ENCODE results near the gene PLCXD3. TPM values are rescaled to one million over a fixed set of nuclear protein-coding genes. Genes with fewer than 3 reads are reported as not detected.

Gene PLCXD3
- total and polyA plus RNA-seq, 9 of the 15 experiments (the other 6 are each of a cell fraction or from before 2014, with no cell fraction given), result not detected

DNA sequence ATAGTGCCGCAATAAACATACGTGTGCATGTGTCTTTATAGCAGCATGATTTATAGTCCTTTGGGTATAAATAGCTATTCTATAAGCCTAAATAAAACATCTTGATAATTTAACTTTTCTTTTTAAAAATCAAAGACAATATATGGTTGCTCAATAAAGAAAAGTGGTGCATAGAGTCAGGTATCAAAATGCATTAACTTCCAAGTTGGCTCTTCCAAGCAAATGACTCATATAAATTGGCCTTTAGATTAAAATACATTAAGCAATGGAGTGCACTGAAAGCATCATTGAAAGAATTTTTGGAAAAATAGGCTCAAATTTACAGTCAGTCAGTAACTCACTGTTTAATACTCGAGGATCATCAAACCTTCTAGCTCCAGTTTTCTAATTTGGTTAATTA lies 106.6 kb downstream of the PLCXD3 start (continued):
- TF ChIP-seq, protein P1, sequence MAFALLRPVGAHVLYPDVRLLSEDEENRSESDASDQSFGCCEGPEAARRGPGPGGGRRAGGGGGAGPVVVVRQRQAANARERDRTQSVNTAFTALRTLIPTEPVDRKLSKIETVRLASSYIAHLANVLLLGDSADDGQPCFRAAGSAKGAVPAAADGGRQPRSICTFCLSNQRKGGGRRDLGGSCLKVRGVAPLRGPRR (CRISPR knock-in tag; IDR thresholded peaks at IDR 0.05), result no peak
- no peak for TF ChIP-seq CEBPB (tag; IDR thresholded peaks at IDR 0.05)

DNA sequence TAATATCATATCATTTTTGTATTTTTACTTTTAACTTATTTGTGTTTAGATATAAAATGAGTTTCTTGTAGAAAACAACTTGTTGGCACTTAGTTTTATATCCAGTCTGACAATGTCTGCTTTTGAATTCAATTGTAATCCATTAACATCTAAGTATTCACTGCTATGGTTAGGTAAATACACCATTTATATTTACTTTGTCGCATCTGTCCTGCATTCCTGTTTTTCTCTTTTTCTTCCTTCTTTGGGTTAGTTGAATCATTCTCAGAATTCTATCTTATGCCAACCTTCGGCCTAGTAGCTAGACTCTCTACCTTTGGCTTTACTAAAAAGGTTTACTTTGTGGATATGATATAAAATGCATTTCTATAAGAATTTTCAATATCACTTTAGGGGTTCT lies 107.6 kb downstream of the PLCXD3 start:
- CTCF ChIA-PET (ENCODE audit: low intra/inter-chr PET ratio), result no interaction called here
- Histone ChIP-seq H3K4me1 (replicated peaks in 1 of 2; ENCODE audit: control insufficient read depth in 2 of 2, insufficient read depth in 2 of 2, low read length in 2 of 2) (no peaks in the 10 kb centered on the region), H3K9ac (ENCODE audit: insufficient read depth in 1 of 2, low read depth in 2 of 2, low read length in 2 of 2) (no peak overlapping the region), H3K4me3 (no peak overlapping the region), H3K36me3 (ENCODE audit: control insufficient read depth, insufficient read depth, low read length) (no peaks in the 10 kb centered on the region), H3K79me2 (ENCODE audit: control insufficient read depth, insufficient read depth, low read length) (no peaks in the 10 kb centered on the region), H3K9me3 (replicated peaks; ENCODE audit: control insufficient read depth, insufficient read depth, low read depth, low read length) (no peaks in the 10 kb centered on the region; the same call in 1 of the 2 replicates), H4K20me1 (replicated peaks; ENCODE audit: control insufficient read depth, insufficient read depth, low read length) (no peaks in the 10 kb centered on the region), H3K4me2 (ENCODE audit: insufficient read depth, low read length) (no peak overlapping the region), H2AFZ (ENCODE audit: low read depth, low read length) (no peak overlapping the region), H3K27ac (ENCODE audit: extremely low read depth, low read depth, low read length) (no peak overlapping the region), H3K9me1 (ENCODE audit: control insufficient read depth, insufficient read depth, low read length) (no peaks in the 10 kb centered on the region), H3K27me3 (ENCODE audit: control insufficient read depth in 2 of 2, insufficient read depth in 2 of 2, low read length in 2 of 2) (no peaks in the 10 kb centered on the region)
- 0% methylated on average over 2 of the region's 2 CpGs for WGBS (ENCODE audit: insufficient coverage, low coverage, missing lambda C conversion rate)
- ATAC-seq (no peak), DNase-seq (ENCODE audit: extremely low read depth in 1 of 4, low spot score in 3 of 4) (no peak), FAIRE-seq (no peak)
- intact Hi-C loops (cut with micrococcal nuclease), result no loop called here
- BruUV-seq (replicated peaks), result no TSS peak
- TF ChIP-seq ARHGAP35 (IDR thresholded peaks at IDR 0.05; ENCODE audit: partially characterized antibody), result no peak
- no peak for TF ChIP-seq ZNF274 (IDR thresholded peaks at IDR 0.05; ENCODE audit: borderline replicate concordance, low read depth, low read length)
- TF ChIP-seq ZNF140 (CRISPR knock-in tag; IDR thresholded peaks at IDR 0.05), result no peak
- no peak for TF ChIP-seq PHB2 (IDR thresholded peaks at IDR 0.05; ENCODE audit: low read depth)
- TF ChIP-seq POLR3A (IDR thresholded peaks at IDR 0.05; ENCODE audit: borderline replicate concordance, extremely low read depth, insufficient read depth, insufficient read length), result no peak
- TF ChIP-seq CBFA2T2 (conservative IDR thresholded peaks at IDR 0.05), result no peak
- no peak for TF ChIP-seq CBX3 (IDR thresholded peaks at IDR 0.05; ENCODE audit: borderline replicate concordance in 1 of 2, low read length in 2 of 2)
- TF ChIP-seq MAFF (IDR thresholded peaks at IDR 0.05; ENCODE audit: low read length), result no peak
- TF ChIP-seq RBBP5 (IDR thresholded peaks at IDR 0.05; ENCODE audit: borderline replicate concordance, insufficient read depth, low read length, poor library complexity, severe bottlenecking), result no peak
- TF ChIP-seq MCM3 (IDR thresholded peaks at IDR 0.05), result no peak
- POLR2A ChIA-PET, result no interaction called here
- in situ Hi-C loops (cut with MboI), result no loop called here

All from K562 (cell line).